ENCODE results near the gene CCDC85A.

DNA sequence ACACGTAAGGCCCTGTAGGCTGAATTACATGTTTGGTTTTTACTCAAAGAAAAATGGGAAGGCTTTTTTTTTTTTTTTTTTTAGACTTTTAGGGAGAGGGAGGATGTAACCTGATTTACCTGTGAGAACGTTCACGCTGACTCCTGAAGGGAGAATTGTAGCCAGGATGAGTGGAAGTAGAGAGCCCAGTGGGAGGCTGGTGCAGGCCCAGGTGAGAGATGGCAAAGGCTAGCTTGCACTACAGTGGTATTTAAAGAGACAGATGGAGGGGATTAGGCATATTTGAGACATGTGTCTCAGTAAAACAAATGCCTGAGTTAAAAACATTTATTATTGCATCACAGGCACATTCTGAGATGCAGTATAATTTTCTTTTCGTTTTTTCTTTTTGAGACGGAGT lies 107.9 kb downstream of the CCDC85A start:
- TF ChIP-seq, protein P1, sequence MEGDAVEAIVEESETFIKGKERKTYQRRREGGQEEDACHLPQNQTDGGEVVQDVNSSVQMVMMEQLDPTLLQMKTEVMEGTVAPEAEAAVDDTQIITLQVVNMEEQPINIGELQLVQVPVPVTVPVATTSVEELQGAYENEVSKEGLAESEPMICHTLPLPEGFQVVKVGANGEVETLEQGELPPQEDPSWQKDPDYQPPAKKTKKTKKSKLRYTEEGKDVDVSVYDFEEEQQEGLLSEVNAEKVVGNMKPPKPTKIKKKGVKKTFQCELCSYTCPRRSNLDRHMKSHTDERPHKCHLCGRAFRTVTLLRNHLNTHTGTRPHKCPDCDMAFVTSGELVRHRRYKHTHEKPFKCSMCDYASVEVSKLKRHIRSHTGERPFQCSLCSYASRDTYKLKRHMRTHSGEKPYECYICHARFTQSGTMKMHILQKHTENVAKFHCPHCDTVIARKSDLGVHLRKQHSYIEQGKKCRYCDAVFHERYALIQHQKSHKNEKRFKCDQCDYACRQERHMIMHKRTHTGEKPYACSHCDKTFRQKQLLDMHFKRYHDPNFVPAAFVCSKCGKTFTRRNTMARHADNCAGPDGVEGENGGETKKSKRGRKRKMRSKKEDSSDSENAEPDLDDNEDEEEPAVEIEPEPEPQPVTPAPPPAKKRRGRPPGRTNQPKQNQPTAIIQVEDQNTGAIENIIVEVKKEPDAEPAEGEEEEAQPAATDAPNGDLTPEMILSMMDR (IDR thresholded peaks at IDR 0.05) = no peak
- no peak for TF ChIP-seq EP300 (IDR thresholded peaks at IDR 0.05)
